GM23338 (cell line): ENCODE results near the gene DACH1. TPM values are rescaled to one million over a fixed set of nuclear protein-coding genes. Genes with fewer than 3 reads are reported as not detected.

ENCODE experiments used
- ATAC-seq: fragments of 200-7000 bp; cut with Tn5 transposase; 3 replicates; pipeline ENCODE4 v1.9.1; 2020
- DNase-seq: peaks from one replicate; pipeline ENCODE4 v3.0.0-alpha.2; 2015; ENCODE audit warnings: low spot score
- H2AFZ ChIP-seq: fragments of 200-600 bp; sonication (generic); 2 replicates; pipeline ENCODE4 v1.8.0; 2016; ENCODE audit warnings: antibody characterized with exemption, mild to moderate bottlenecking, moderate library complexity
- H3F3A ChIP-seq: fragments of 200-600 bp; sonication (generic); replicated peaks from 2 replicates; pipeline ENCODE4 v1.8.0; 2017; ENCODE audit warnings: antibody characterized with exemption, mixed run types, low read depth
- H3K27ac ChIP-seq: fragments of 200-600 bp; sonication (generic); 2 replicates; pipeline ENCODE4 v1.6.1; 2016; ENCODE audit warnings: low read depth
- H3K27me3 ChIP-seq: fragments of 200-600 bp; sonication (generic); 2 replicates; pipeline ENCODE4 v1.8.0; 2016; ENCODE audit warnings: mild to moderate bottlenecking, mixed run types, moderate library complexity; ENCODE audit not compliant: insufficient read depth
- H3K36me3 ChIP-seq: fragments of 200-600 bp; sonication (generic); 2 replicates; pipeline ENCODE4 v1.8.0; 2016; ENCODE audit warnings: mild to moderate bottlenecking; ENCODE audit not compliant: insufficient read depth
- H3K4me1 ChIP-seq: fragments of 200-600 bp; sonication (generic); 2 replicates; pipeline ENCODE4 v1.8.0; 2016; ENCODE audit warnings: mild to moderate bottlenecking, moderate library complexity; ENCODE audit not compliant: insufficient read depth
- H3K4me2 ChIP-seq: fragments of 200-600 bp; sonication (generic); 2 replicates; pipeline ENCODE4 v1.7.1; 2017; ENCODE audit warnings: mixed run types
- H3K4me3 ChIP-seq: fragments of 200-600 bp; sonication (generic); 2 replicates; pipeline ENCODE4 v1.6.1; 2016; ENCODE audit warnings: mixed run types
- H3K79me2 ChIP-seq: fragments of 200-600 bp; sonication (generic); replicated peaks from 2 replicates; pipeline ENCODE4 v1.8.0; 2017; ENCODE audit warnings: mild to moderate bottlenecking; ENCODE audit not compliant: insufficient read depth
- H3K9me2 ChIP-seq: fragments of 200-600 bp; sonication (generic); 2 replicates; pipeline ENCODE4 v1.8.0; 2017; ENCODE audit not compliant: insufficient read depth
- H4K20me1 ChIP-seq: fragments of 200-600 bp; sonication (generic); replicated peaks from 2 replicates; pipeline ENCODE4 v1.8.0; 2017; ENCODE audit warnings: mild to moderate bottlenecking; ENCODE audit not compliant: insufficient read depth
- H3K27ac Mint-ChIP-seq: 2 replicates; pipeline ENCODE4 v1.8.0; 2020; ENCODE audit warnings: inconsistent platforms, mild to moderate bottlenecking, moderate library complexity, mixed read lengths
- H3K27me3 Mint-ChIP-seq: 3 replicates; pipeline ENCODE4 v1.8.0; 2022; ENCODE audit warnings: low read depth, mild to moderate bottlenecking, moderate library complexity, mixed read lengths, inconsistent platforms; ENCODE audit not compliant: insufficient read depth, poor library complexity
- H3K36me3 Mint-ChIP-seq: 3 replicates; pipeline ENCODE4 v1.8.0; 2021; ENCODE audit warnings: low read depth, mild to moderate bottlenecking, inconsistent platforms, moderate library complexity, mixed read lengths
- H3K4me1 Mint-ChIP-seq: 3 replicates; pipeline ENCODE4 v1.8.0; 2020; ENCODE audit warnings: mild to moderate bottlenecking, inconsistent platforms, mixed read lengths
- H3K4me3 Mint-ChIP-seq: 3 replicates; pipeline ENCODE4 v1.8.0; 2021; ENCODE audit warnings: moderate library complexity, mild to moderate bottlenecking, inconsistent platforms, mixed read lengths
- H3K9me3 Mint-ChIP-seq: 3 replicates; pipeline ENCODE4 v1.8.0; 2020; ENCODE audit warnings: moderate library complexity, mild to moderate bottlenecking, inconsistent platforms, mixed read lengths
- CREB1 ChIP-seq: fragments of 250-450 bp; sonication (Bioruptor Pico); IDR thresholded peaks from 2 replicates; pipeline ENCODE4 v1.5.0; 2020; ENCODE audit warnings: low read depth, mild to moderate bottlenecking, moderate library complexity
- CTCF ChIP-seq, 2 experiments: fragments of 200-600 bp in 1 of 2; sonication (generic) in 1 of 2; conservative IDR thresholded peaks; 2 replicates each; pipeline versions ENCODE4 v1.5.1 to v1.6.1; 2016 to 2017; ENCODE audit warnings: antibody characterized with exemption in 2 of 2, low read depth in 2 of 2, mild to moderate bottlenecking in 2 of 2, moderate library complexity in 1 of 2
- EZH2 ChIP-seq: fragments of 200-600 bp; sonication (generic); IDR thresholded peaks from one replicate; pipeline ENCODE4 v1.8.0; 2017; ENCODE audit warnings: antibody characterized with exemption, mild to moderate bottlenecking, low read depth; ENCODE audit not compliant: unreplicated experiment
- EZH2phosphoT487 ChIP-seq: fragments of 200-600 bp; sonication (generic); IDR thresholded peaks from one replicate; pipeline ENCODE4 v1.8.1; 2018; ENCODE audit warnings: antibody characterized with exemption; ENCODE audit not compliant: unreplicated experiment
- JUNB ChIP-seq: IDR thresholded peaks from one replicate; pipeline ENCODE4 v1.6.1; 2016; ENCODE audit warnings: antibody characterized with exemption; ENCODE audit not compliant: unreplicated experiment
- NANOG ChIP-seq: IDR thresholded peaks from 2 replicates; pipeline ENCODE4 v1.6.1; 2016; ENCODE audit warnings: antibody characterized with exemption, borderline replicate concordance
- POLR2AphosphoS5 ChIP-seq: IDR thresholded peaks from 2 replicates; pipeline ENCODE4 v1.6.1; 2016; ENCODE audit warnings: antibody characterized with exemption, low read depth
- STAT1 ChIP-seq: IDR thresholded peaks from one replicate; pipeline ENCODE4 v1.6.1; 2016; ENCODE audit warnings: antibody characterized with exemption; ENCODE audit not compliant: unreplicated experiment
- ZNF114 ChIP-seq: fragments of 250-450 bp; sonication (Bioruptor Pico); IDR thresholded peaks from 2 replicates; pipeline ENCODE4 v1.5.0; 2020; ENCODE audit warnings: mild to moderate bottlenecking, moderate library complexity
- ZNF331 ChIP-seq: fragments of 250-450 bp; sonication (Bioruptor Pico); IDR thresholded peaks from 2 replicates; pipeline ENCODE4 v1.5.0; 2020; ENCODE audit warnings: low read depth, mild to moderate bottlenecking, moderate library complexity
- ZNF462 ChIP-seq: fragments of 250-450 bp; sonication (Bioruptor Pico); IDR thresholded peaks from 2 replicates; pipeline ENCODE4 v1.5.0; 2020; ENCODE audit warnings: mild to moderate bottlenecking, moderate library complexity
- polyA plus RNA-seq: library from polyadenylated mRNA; unstranded; fragments of >200 nt; fragmentation: Nextera tagmentation; extraction: Ambion mirVana; gene quantifications from 2 replicates; pipeline ENCODE4 v1.2.1, GENCODE V29; 2016
- total RNA-seq: library from RNA; depleted of rRNA; stranded (reverse); fragments of >200 nt; shearing (Covaris generic); gene quantifications from 2 replicates; pipeline ENCODE4 v1.2.3, GENCODE V29; 2014

Gene DACH1
- total and polyA plus RNA-seq, 2 experiments from 2014 or later = 0.45 to 0.57 TPM

DNA sequence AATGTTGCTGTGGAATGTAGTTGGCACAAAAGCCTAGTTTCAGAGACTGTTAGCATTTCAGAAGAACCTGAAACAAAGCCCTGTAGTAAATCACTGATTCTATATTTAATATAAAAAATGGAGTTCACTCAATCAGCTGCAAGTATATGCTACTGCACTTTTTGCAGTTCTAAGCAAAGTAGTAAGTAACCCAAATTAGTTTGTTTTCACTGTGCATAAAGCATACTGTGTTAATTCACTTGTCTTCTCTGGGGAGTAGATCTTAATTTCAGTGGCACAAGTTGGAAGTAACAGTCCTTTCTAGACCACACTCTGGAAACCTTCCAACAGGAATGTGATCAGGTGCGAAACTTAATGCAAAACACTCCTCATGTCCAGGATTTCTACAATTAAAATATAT lies 139.3 kb downstream of the DACH1 start:
- peak; percentile 14 for DNase-seq
- H3K9me3 Mint-ChIP-seq = no peaks in the 10 kb centered on the region; the same call in 2 of the 3 replicates
- TF ChIP-seq EZH2phosphoT487 (no peak), ZNF114 (CRISPR knock-in tag) (no peak), CTCF (conservative IDR thresholded peaks at IDR 0.05; ENCODE audit: low read depth in 2 of 2) (no peak), CREB1 (CRISPR knock-in tag) (no peak), EZH2 (no peak), JUNB (no peak), ZNF462 (CRISPR knock-in tag) (no peak), ZNF331 (CRISPR knock-in tag) (no peak), NANOG (no peak), POLR2AphosphoS5 (no peak), STAT1 (no peak)
- ATAC-seq = no peak
- H3K4me1 ChIP-seq = peaks cover 22% of the 10 kb centered on the region
- no peaks in the 10 kb centered on the region for H4K20me1 ChIP-seq
- no peaks in the 10 kb centered on the region for H3F3A ChIP-seq
- no peaks in the 10 kb centered on the region for H3K9me2 ChIP-seq
- H3K4me3 Mint-ChIP-seq = no peak overlapping the region
- H3K4me2 ChIP-seq = no peak overlapping the region
- no peak overlapping the region for H2AFZ ChIP-seq
- no peaks in the 10 kb centered on the region for H3K36me3 Mint-ChIP-seq
- no peak overlapping the region for H3K27ac Mint-ChIP-seq
- no peak overlapping the region for H3K4me3 ChIP-seq
- no peaks in the 10 kb centered on the region for H3K79me2 ChIP-seq
- no peak overlapping the region for H3K27ac ChIP-seq
- peaks cover 2% of the 10 kb centered on the region for H3K27me3 Mint-ChIP-seq
- peaks cover 22% of the 10 kb centered on the region for H3K4me1 Mint-ChIP-seq
- no peaks in the 10 kb centered on the region for H3K36me3 ChIP-seq
- H3K27me3 ChIP-seq = no peaks in the 10 kb centered on the region
